Stimulated activated CD4-positive, alpha-beta T cell treated with anti-CD3 and anti-CD28 coated beads, Interleukin-1b, Interleukin-23, amount 100 ng/mL, for 1 hour (primary cell): Measurements from ENCODE around the gene ZNF652.

Experiments used
- DNase-seq, 2 donors: peaks; one replicate each; pipeline ENCODE4 v3.0.0-alpha.2; 2020; ENCODE audit warnings: low read depth in 2 of 2

ZNF652 gene

DNA sequence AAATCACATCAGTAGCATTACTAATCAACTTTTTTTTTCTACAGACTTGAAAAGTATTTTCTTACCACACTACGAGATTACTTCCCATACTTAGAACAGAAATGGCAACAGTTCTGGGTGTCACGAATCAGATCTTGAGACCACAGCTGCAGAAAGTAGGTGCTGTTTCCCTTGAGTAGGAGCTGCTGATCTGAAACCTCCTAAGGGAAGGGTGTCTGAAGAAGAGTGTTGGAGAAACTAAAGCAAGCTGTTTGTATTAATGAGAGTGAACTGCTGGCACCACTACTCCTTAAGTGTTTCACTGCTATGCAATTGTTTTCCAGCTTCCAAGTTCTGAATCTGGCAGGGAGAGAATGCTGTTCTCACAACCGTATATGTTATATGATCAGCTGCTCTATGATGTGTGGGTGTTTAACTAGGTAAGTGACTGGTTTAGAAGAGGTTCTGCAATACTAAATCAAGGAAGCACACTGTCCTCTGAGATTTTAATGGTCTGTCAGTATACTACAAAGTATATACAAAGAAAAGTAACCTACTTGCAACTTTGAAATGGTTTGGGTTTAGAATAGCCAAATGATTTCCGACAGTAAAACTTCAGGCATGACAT is 3.3 kb downstream of the ZNF652 start:
- no peak for DNase-seq

DNA sequence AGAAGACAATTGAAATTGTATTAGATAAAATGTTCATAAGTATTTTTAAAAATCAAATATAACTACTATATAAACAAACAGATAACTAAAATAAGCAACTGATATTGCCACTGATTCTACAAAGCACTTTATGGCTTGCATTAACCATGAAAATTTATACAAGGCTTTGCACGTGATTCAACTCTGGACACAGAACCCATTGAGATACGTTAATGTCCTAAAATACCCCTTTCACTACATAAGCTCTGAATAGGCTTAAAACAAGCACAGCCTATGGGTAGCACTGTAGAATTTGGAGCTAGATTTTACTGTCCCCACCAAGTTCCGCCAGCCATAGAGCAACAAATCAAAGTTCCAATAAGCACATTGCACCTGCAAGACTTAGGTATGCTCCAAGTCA is 4.5 kb downstream of the ZNF652 start:
- no peak for DNase-seq

DNA sequence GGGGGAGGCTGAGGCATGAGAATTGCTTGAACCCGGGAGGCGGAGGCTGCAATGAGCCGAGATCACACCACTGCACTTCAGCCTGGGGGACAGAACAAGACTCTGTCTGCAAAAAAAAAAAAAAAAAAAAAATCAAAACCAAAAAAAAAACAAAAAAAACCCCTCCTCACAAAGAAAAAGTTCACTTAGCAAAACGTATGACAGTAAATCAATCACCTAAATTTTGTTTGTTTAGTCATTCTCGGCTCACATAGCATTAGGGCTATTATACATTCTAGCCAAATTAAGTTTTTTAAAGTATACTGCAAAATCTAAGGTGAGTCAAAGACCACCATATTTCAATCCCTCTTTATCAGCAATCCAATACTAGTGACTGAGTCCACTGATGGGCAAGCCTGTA is 5.7 kb downstream of the ZNF652 start:
- no peak for DNase-seq

- DNase-seq, result no peak
These were observed 8.4 kb downstream of the ZNF652 start for GRCh38 chr17:49353607-49354006.

DNA sequence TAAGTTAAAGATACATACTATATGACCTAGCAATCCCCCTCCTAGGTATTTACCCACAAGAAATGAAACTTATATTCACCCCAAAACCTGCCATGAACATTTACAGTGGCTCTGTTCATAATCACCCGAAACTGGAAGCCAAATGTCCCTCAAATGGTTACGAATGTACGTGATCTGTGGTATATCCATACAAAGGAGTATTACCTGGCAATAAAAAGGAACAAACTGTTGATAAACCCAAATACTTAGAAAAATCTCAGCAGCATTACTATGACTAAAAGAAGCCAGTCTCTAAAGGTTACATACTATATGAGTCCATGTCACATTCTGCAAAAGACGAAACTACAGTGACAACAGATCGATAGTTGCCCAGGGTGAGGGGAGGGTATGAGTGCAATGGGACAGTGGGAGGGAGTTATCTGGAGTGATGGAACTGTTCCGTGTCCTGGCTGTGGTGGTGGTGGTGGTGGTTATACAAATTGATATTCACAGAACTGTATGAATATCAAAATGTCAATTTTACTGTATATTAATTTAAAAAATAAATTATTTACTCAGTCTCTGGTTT is 9.4 kb downstream of the ZNF652 start:
- no peak for DNase-seq

GRCh38 chr17:49351572-49352140 is 10.4 kb downstream of the ZNF652 start:
- DNase-seq, result no peak

DNA sequence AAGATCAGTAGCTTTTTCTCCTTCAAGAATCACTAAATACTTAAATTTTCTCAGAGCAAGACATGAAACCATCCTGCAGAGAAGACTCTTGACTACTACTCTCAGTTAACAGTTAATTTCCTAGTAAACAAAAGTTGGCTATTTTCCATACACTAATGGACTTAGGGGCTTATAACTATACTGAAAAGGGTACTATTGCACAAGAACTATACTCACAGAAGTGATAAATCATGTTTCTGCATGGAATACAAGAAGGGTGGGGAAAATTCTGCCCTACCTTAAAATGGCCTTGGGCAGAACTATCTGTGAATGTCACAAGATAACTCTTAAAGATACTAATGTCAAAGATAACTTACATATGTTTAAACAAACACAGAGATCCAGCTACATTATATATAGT is 12.5 kb downstream of the ZNF652 start:
- no peak for DNase-seq

DNA sequence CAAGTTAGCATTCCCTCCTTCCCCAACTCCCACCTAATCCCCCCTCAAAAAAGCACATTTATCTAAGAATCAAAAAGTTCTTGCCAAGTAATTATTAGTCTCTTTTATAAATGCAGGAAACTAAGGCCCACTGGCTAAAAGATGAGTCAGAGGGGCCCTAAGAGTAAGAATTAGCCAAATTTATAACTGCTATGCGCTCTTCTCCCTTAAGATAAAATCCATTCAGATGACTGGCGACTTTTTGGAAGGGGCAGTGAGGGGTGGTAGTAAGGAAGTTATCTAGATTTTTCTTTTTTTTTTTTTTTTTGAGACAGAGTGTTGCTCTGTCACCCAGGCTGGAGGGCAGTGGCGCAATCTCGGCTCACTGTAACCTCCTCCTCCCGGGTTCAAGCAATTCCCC is 17.1 kb downstream of the ZNF652 start:
- DNase-seq, result no peak

DNA sequence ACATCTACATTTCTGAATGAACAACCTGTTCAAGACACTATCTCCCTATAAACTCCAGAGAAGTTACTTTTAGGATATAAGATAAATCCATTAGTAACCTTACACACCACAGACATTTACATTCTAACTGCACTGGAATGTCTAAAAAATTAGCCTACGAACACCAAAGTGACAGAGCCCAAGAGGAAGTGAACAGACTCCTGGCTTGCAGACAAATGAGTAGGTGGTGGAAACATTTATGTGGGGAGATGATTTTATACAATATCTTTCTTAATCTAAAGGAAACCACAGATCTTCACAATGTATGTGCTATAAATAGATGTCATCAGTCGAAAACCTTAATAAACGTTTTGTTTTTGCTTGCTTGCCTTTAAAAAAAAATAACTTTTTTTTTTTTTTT is 18.8 kb downstream of the ZNF652 start:
- DNase-seq, result no peak

- no peak for DNase-seq
These were observed 19.5 kb downstream of the ZNF652 start for GRCh38 chr17:49342575-49342936.

DNA sequence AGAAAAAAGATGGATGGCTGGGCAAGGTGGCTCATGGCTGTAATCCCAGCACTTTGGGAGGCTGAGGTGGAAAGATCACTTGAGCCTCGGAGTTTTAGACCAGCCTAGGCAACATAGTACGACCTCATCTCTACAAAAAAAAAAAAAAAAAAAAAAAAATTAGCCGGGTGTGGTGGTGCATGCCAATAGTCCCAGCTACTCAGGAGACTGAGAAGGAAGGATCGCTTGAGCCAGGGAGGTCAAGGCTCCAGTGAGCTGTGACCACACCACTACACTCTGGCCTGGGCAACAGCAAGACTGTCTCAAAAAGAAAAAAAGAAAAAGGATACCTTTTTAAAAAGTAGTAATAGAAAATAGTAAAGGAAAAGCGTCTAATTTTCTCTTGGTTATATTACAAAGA is 20.7 kb downstream of the ZNF652 start:
- DNase-seq, result no peak

DNA sequence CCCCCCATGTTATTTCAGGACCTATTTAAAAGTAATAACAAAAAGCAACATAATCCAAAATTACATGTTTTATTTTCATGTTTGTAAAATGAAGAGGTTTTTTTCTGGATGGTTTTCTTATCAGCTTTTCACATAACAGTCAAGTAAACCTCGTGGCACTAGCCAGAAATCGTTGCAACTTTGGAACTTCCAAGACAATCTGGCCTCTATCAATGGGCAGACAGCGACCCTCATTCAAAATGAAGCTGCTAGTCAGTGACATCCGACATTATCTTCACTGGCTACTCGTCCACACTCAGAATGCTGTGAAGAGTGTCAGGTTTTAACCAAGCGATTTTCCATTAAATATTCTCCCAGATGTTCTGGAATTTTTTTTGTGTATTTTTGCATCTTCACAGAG is 22.7 kb downstream of the ZNF652 start:
- DNase-seq, result no peak

DNA sequence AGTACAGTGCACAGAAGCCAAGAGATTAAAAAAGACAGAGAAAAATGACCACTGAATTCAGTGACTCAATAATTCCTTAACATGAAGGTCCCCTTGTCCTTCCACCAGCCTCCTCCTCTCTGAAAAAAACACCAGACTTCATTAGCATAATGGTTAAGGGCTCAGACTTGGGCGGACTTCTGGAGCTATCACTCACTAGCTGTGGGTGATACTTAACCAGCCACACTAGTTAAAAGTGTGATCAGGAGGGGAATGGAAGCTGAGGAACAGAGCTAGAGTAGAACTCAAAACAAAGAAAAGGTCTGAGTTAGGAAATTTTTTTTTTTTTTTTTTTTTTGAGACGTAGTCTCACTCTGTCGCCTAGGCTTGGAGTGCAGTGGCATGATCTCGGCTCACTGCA is 23.2 kb downstream of the ZNF652 start:
- no peak for DNase-seq

- DNase-seq, result no peak
These were observed 24.2 kb downstream of the ZNF652 start for GRCh38 chr17:49337884-49338283.

GRCh38 chr17:49334744-49335512 is 27.1 kb downstream of the ZNF652 start:
- no peak for DNase-seq

GRCh38 chr17:49333804-49334203 is 28.2 kb downstream of the ZNF652 start:
- no peak for DNase-seq

DNA sequence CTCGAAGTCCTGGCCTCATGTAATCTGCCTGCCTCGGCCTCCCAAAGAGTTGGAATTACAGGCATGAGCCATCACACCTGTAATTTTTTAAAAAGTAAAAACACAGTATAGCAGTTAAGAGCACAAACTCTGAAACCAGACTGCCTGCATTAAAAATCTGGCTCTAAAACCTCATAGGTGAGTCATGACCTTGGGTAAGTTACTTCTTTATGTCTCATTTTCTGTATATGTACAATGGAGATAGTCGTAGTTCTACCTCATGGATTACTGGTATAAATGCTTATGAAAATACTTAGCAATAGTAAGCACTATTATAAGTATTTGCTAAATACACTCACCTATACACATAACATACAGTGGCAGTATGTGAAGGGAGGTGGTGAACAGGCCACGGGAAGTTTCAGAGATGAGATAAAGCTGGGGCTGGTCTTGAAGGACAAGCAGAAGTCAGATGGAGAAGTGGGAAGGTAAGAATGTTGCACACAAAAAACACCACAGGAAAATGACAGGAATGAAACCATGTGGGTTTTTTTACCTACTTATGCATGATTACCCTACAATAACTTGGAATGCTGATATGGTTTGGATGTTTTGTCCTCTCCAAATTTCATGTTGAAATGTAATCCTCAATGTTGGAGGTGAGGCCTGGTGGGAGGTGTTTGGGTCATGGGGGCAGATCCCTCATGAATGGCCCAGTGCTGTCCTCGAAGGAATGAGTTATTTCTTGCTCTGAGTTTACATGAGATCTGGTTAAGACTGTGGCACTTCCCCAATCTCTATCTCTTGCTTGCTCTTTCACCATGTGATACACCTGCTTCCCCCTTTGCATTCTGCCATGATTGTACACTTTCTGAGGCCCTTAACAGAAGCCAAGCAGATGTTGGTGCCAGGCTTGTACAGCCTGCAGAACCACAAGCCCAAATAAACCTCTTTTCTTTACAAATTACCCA is 33.9 kb downstream of the ZNF652 start:
- DNase-seq, result no peak

DNA sequence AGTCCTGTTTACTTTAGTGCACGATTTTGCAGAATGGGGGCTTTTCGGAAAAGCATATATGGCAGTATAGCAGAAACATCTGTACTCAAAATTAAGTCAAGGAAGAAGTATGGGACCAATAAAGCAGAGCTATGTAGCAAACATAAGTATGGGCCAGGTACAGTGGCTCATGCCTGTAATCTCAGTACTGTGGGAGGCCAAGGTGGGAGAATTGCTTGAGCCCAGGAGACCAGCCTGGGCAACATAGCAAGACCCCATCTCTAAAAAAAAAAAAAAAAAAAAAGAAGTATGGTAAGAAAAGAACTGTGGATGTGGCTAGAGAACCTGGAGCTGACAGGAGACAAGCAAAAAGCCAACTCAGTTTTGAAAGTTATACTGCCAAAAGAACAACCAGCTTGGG is 36.1 kb downstream of the ZNF652 start:
- no peak for DNase-seq

DNA sequence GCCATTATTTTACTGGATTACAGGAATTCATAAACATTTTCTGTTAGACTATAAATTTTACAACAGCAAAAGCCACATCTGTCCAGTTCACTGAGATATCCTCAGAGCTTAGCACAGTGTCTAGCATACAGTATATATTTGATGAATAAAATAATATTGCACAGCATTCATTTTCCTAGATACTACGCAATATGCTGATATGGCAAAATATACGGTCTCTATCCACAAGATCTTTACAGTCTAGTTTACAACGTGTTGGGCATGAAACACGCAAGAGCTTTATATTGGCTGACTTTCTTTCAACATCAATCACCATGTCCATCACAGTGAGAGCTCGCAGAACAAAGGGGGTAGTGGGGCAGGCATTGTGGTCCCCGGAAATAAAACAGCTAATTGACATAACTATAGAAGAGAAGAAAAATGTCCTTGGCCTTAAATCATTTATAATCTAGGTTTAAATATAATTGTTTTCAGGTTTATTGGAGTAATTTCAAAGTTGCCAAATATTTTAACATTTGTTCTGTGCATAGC is 43.5 kb downstream of the ZNF652 start:
- DNase-seq, result no peak

DNA sequence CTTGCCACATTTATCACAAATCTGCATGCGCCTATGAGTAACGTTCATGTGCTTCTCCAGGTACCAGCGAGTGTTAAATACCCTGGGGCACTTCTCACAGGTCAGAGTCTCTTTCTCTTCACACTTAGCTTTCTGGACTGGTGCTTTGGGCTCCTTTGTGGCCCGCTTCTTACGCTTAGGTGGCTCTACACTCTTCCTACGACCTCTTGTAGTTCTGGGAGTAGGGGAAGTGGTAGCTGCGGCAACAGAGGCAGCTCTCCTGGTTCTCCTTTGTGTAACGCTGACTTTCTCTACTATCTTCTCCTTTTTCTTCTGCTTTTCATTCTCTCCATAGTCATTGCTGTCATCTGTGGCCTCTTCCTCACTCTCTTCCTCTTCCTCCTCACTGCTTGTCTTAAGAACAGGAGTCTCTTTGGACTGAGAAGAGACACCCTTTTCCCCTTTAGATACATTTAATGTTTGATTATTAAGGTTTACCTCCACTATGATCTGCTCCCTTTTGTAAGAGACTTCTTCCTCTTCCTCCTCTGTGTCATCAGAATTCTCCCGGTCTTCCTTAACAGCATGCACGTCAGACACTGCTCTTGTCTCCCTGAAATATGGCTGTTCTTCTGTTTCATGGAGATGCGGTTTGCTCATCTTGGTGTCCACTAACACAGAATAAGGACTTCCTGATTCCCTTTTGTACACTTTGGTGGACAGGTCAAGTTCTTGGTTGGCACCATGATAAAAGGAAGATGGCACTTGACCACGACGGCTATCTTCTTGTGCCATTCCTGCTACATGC is 45.0 kb downstream of the ZNF652 start:
- no peak for DNase-seq

DNA sequence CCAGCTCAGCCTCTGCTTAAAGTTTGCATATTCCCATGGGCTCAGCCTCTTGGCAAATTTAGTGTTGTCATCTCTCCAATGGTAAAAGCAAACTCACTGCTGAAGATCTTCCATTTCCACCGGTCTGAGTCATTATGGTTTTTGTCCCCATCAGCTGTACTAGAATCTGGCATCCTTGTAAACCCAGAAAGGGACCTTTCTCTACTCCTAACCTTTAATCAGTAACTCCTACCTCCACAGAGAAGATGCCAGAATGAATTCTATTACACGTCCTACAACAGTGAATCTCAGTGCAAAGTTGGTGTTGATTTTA is 45.8 kb downstream of the ZNF652 start:
- no peak for DNase-seq
